Ramos (cell line): ENCODE results near the gene ZNF396.

Source experiments
- in situ Hi-C: fragments of 300-500 bp; cut with MboI; formaldehyde crosslinking; loops from one replicate; pipeline ENCODE4 v1.14.3; 2022; ENCODE audit warnings: low sequenced_read_pairs; ENCODE audit not compliant: unreplicated experiment

Gene ZNF396

DNA sequence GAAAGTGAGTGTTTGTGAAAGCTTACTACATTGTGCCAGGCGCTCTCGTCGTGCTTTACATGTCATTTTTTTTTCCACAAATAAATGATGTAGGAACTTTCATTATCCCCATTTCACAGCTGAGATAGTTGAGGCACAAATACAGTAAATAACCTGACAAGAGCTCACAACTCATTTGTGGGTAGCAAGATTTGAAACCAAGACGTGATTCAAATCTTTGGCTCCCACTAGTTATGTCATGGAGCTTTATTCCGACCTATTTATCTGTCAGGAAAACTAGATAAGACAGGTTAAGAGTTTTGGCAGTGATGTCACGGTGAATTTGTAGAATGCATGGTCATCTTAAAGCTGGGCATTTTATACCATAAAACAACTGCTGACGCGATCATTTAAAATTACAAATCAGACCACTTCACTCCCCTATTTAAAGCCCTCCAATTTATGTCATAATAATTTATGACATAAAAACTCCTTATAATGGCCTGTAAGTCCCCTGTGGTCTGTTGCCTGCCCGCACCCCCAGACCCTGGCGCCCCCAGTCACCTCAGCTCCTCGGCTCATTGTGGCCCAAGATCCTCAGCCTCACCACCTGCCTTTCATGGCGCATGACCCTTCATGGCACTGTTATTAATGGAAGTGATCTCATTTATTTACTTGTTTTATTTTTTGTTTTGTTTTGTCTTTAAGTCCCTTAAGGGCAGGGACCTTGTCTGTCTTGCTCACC is 32.2 kb downstream of the ZNF396 start:
- in situ Hi-C loops, result no loop called here

DNA sequence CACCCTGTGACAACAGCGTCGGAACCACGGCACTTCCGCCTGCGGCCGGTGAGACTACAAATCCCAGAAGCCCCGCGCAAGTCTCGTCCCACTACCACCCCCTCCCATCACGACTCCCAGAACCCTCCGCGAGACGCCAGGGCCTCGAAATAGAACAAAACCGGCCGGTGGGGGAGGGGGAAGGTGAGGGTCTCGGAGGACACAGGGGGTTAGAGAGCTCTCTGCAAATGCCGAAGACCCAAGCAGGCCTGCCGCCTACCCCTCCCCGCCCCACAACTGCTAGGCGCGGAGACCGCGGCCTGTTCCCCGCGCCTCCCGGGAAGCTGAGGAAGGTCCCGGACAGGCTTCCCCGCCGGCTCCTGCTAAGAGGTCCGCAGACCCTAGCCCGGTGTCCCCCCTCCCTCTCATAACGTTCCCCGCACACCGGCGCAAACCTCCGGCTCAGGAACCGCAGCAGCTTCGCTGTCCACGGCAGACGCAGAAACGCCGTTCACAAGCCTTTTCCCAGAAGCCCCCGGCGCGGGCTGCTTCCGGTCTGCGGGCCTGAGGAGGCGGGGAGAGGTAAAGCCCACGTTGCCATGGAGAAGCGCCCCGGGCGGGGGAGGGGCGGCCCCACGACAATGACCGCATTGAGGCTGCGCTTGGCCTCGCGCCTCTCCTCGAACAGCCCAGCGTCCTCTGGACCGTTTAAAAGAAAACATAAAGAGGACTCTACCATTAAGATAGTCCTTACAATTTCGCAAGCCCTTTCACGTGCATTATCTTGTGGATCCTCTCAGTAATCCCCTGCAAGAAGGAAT is 33.0 kb downstream of the ZNF396 start, which contains the start of gene ZNF24:
Gene ZNF24 (minus strand): TSS at position 485 of the 800 bp plus-strand sequence. CDS start 3,770 bp downstream, outside the sequence.
- in situ Hi-C loops, result no loop called here

DNA sequence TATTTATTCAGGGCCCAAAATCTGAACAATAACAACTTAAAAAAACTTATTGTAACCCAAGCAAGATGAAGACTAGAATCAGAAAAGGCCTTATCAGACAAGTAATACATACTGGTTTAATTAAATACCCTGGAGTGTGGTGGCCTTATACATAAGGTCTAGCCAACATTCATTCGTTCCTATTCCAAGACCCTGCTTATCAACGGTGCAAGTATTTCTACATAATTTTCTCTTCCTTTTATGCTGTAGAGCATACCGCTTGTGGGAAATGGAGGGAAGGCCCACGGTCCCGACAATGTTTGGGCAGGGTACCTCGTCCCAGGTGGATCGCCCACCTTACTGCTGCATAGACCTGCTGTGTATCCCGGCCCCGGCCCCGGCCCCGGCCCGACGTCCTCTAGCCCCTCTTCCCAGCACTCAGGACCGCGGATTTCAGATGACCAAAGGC is 33.6 kb downstream of the ZNF396 start:
- in situ Hi-C loops, result no loop called here

DNA sequence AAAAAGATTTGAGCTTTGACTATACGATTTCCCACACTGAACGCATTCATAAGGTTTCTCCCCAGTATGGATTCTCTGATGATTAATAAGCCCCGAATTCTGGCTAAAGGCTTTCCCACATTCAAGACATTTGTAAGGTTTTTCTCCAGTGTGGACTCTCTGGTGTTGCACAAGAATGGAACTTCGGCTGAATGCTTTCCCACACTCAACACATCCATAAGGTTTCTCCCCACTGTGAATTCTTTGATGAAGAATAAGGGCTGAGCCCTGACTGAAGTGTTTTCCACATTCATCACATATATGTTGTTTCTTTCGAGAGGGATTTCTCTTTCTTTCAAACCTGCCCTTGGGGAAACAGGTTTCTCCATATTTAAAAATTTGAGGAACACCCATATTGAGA is 39.9 kb downstream of the ZNF396 start:
- in situ Hi-C loops, result loop anchor here (10.0 kb wide), 1 partner anchor 302 kb away; no protein-coding TSS in a partner anchor

DNA sequence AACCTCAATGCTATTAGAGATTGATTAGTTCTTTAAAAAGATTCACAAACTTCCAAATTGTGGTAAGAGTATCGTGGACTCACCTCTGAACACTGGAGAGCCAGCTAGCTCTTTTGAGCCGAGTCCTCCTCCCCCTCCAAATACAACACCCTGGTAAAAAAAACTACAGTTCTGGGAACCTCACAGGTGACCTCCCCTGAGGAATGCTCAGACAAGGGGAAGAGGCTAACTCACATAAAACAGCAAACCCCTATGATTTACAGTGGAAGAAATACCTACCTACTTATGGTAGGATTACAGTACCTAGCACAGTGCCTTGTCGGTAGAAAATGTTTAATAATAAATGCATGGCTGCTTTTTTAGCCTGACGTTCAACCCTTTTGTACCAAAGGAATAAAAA is 41.3 kb downstream of the ZNF396 start:
- in situ Hi-C loops, result loop anchor here (10.0 kb wide), 1 partner anchor 301 kb away; no protein-coding TSS in a partner anchor

DNA sequence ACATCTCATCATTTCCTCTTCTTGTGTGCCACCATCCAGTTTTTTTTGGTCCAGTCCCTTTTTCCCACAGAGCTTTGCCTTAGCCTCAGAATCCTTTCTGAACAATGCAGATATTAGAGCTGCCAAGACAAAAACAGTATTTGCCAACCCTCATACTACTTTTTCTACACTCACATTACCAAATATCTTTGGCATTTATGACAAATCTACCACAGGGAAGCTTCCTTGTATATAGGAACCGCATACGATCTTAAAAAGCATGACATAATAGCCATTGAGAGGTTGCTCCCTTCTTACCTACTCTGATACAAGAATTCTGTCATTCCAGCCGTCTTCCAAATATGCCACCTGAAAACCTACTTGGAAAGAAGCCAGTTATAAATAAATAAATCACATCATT is 42.3 kb downstream of the ZNF396 start:
- in situ Hi-C loops, result loop anchor here (10.0 kb wide), 1 partner anchor 300 kb away; no protein-coding TSS in a partner anchor

DNA sequence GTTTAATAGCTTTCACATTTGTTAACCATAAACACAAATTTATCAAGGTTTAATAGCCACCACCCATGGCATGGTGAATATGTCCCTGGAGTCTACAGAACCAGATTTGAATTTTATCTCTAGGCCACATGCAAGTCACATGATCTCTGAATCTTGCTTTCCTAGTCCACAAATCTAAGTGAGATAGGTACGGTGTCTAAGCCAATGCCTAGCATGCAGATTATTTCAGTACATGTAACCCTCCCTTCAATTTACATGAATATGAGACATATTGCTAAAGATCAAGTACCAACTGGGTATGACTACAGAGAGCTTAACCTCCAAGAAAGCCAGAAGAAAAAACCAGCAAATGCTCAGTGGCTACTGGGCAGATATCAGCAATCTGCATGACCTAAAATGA is 42.9 kb downstream of the ZNF396 start:
- in situ Hi-C loops, result loop anchor here (10.0 kb wide), 1 partner anchor 299 kb away; no protein-coding TSS in a partner anchor

DNA sequence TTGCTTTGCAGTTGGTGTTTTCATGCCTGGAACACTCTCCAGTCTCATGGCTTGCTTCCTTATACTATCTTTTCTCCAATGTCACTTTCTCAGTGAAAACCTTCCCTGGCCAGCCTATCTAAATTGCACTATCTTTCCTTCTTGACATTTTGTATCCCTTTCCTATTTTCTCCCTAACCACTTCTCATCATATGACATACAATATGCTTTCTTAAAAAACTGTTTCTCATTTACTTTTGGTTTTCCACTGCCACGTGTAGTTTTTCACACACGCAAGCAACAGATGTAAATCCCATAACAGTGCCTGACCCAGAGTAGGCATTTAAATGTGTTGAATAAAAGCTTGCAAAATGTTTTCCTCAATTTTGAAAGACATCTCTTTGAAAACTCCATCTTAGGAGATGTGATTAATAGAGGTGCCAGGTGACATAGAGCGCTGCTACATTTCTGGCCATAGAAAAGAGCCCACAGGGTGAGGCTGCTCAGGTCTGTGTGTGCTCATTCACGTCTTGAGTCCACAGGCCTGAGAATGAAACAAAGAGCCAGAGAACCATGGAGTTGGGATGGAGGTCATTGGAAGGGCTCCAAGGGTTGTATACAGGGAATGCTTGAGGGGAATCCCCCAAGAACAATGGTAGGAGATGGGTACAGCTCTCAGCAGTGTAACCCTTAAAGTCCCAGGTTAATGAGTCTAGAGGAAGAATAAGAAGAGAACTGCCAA is 45.6 kb downstream of the ZNF396 start:
- in situ Hi-C loops, result loop anchor here (10.0 kb wide), 1 partner anchor 297 kb away; no protein-coding TSS in a partner anchor

DNA sequence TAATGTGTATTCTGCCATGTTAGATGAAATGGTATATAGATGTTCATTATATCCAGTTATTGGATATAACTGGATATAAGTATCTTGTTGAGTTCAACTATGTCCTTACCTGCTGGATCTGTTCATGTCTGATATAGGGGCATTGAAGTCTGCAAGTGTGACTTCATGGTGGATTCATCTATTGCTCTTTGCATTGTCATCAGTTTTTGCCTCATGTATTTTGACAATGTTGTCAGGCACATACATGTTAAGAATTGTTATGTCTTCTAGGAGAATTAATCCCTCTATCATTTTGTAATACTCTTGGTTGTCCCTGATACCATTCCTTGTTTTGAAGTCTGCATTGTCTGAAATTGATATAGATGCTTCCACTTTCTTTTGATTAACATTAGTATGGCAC is 48.3 kb downstream of the ZNF396 start:
- in situ Hi-C loops, result no loop called here

DNA sequence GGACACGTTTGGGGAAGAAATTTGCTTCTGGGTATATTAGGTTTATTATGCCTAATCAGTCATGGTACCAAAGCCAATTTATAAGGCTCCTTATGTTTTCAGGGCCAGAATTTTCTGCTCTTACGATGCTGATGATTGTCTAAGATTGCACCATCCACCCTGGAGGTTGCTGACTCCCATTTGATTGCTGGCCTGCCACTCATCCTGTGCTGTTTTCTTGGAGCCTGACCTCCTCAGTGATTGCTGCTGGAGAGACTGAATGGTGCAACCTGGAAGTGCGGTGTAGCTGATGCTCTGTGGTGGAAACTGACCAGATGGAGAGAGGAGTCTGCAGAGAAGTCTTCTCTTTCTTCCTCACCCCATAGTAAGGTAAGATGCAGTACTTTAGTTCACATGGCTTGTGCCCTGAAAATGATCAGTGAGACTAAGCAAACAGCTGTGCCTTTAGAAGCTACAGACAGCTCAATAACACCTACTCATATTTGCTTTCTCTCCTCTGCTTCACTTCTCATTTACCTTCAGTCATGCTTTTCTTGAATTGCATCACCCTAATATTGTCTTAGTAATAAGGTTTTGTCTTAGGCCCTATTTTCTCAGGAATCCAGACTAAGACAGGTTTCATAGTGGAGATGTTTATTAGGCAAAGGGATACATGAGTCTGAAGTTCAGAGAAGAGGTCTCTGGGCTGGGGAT is 50.3 kb downstream of the ZNF396 start:
- in situ Hi-C loops, result no loop called here

DNA sequence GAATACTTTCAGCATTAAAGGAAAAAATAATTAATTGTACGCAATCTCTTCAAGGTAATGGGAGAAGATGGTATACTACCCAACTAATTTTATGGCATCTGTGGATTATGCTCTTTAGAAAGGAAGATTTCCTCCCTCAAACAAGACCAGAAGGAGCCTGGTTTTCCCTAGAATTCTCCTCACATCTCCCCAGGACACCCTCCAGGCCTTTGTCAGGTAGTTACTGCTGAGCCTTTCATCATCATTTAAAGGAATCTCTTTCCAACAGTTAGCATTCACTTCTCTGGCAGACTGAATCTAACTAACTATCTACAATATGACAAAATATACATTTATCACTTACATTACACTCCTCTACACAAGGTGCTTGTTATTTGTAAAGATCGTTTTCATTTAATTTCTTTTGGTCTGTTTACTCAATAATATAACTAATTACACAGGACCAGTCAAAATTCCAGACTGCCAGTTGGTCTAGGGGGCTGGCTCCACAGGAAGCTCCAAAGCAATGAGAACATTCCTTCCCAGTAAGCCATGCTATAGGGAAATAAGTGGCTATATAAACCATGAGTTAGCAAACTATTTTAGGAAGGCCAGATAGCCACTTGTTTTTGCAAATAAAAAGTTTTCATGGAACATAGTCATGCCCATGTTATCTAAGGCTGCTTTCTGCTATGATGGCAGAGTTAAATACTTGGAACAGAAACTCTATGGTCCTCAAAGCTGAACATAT is 52.0 kb downstream of the ZNF396 start:
- in situ Hi-C loops, result no loop called here

DNA sequence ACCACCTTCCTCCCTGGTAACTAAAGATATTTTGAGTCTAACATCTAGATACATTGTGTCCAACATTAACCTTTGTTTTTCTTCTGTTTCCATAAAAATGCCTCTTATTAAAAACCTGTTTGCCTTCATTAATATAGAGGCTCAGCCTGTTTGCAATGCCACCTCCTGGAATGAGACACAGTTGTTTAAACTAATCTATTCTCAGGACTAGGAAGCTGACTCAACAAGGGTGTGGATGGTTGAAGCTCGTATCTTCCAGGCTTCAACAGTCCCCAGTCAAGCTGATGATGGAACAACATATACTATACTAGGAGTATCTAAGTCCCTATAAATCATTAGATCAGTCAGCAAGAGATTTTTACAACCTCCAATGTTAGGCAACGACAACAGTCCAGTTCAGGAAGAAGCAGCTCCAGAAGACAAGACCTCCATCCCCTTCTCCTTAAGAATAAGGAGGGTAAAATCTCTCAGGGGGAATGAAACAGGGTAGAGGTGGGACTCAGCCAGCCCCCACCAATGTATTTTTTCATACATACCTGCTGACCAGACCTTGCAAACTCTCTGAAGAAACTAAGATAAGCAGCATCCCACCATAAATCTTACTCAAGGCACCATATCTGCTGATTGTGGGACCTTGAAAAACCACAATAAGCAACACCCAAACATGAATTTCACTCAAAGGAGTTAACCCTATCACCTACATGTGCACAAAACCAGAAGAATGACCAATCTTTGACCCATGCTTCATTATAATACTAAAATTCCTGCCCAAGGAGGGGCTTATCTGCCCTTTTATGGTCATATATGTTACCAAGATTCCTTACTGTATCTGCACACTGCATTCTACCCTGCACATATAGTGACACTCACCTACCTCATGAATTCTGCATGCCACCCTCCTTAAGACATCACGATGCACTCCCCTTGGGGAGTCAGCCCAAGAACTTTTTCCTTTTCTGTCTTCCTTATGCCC is 54.4 kb downstream of the ZNF396 start:
- in situ Hi-C loops, result no loop called here
